Karpas-422 (cell line): Measurements from ENCODE around the gene TMCO4. TPM values are rescaled to one million over a fixed set of nuclear protein-coding genes. Genes with fewer than 3 reads are reported as not detected.
A peak's percentile ranks its signal among the peaks of the same experiment; 100 is the strongest.

ENCODE experiments used
- DNase-seq: peaks from one replicate; pipeline ENCODE4 v3.0.0-alpha.2; 2015
- H2AFZ ChIP-seq: fragments of 200-600 bp; sonication (generic); 2 replicates; pipeline ENCODE4 v1.6.1; 2014; ENCODE audit warnings: antibody characterized with exemption, low read length, mixed read lengths
- H3K27ac ChIP-seq: fragments of 200-600 bp; sonication (generic); 2 replicates; pipeline ENCODE4 v1.5.1; 2014; ENCODE audit warnings: mild to moderate bottlenecking, low read length, moderate library complexity
- H3K27me3 ChIP-seq: fragments of 200-600 bp; sonication (generic); 2 replicates; pipeline ENCODE4 v1.6.1; 2014; ENCODE audit warnings: low read length, mixed read lengths
- H3K36me3 ChIP-seq: fragments of 200-600 bp; sonication (generic); 2 replicates; pipeline ENCODE4 v1.6.1; 2014; ENCODE audit warnings: low read length, mixed read lengths; ENCODE audit not compliant: insufficient read depth
- H3K4me1 ChIP-seq: fragments of 200-600 bp; sonication (generic); 2 replicates; pipeline ENCODE4 v1.6.1; 2014; ENCODE audit warnings: mild to moderate bottlenecking, low read length, mixed read lengths
- H3K4me2 ChIP-seq: fragments of 200-600 bp; sonication (generic); 2 replicates; pipeline ENCODE4 v1.6.1; 2014; ENCODE audit warnings: low read length, low read depth, mild to moderate bottlenecking; ENCODE audit not compliant: poor library complexity, severe bottlenecking
- H3K4me3 ChIP-seq: fragments of 200-600 bp; sonication (generic); 2 replicates; pipeline ENCODE4 v1.5.1; 2014; ENCODE audit warnings: mild to moderate bottlenecking, antibody characterized with exemption, low read length, mixed read lengths
- H3K79me2 ChIP-seq: fragments of 200-600 bp; sonication (generic); 2 replicates; pipeline ENCODE4 v1.6.1; 2014; ENCODE audit warnings: mild to moderate bottlenecking, low read length, mixed read lengths
- H3K9ac ChIP-seq: fragments of 200-600 bp; sonication (generic); 2 replicates; pipeline ENCODE4 v1.6.0; 2014; ENCODE audit warnings: low read length
- H3K9me2 ChIP-seq: fragments of 200-600 bp; sonication (generic), shearing (Covaris generic); replicated peaks from 2 replicates; pipeline ENCODE4 v1.6.0; 2014; ENCODE audit warnings: mild to moderate bottlenecking, low read length, moderate library complexity; ENCODE audit not compliant: insufficient read depth
- H3K9me3 ChIP-seq: fragments of 300-700, 200-600 bp; sonication (generic); 2 replicates; pipeline ENCODE4 v1.6.1; 2014; ENCODE audit warnings: low read length, mixed read lengths
- H4K20me1 ChIP-seq: fragments of 200-600 bp; sonication (generic); 2 replicates; pipeline ENCODE4 v1.6.1; 2014; ENCODE audit warnings: mild to moderate bottlenecking, antibody characterized with exemption, low read length, low read depth; ENCODE audit not compliant: insufficient read depth
- total RNA-seq: library from RNA; depleted of rRNA; stranded (reverse); fragments of >200 nt; shearing (Covaris generic); gene quantifications from 2 replicates; pipeline ENCODE4 v1.2.3, GENCODE V29; 2014; ENCODE audit warnings: low replicate concordance

The TMCO4 gene
- total RNA-seq, 1 experiment from 2014 or later: 9.9 TPM

DNA sequence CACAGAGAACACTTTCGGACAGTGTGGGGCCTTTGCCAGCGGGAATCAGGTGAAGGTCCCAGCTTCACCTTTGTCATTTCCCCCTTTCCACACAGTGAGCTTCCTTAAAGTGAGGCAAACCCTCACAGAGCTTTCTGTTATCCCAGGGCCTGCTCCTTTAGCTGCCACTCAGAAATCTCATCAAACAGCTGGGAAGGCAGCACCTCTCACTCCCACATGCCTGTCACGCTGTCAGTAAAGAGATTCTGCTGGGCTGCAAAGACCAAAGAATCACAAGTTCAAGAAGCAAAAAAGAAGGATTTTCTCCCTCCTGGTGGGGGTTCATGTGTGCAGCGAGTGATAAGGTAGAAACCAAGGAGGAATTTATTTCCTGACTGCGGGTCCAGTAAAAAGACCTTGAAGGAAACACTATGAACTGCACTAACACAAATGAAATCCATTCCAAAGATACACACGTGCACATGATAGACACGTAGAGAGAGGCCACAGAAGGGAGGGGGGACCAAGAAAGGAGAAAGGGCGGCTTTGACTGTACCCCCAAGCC lies 91.1 kb downstream of the TMCO4 start:
- Histone ChIP-seq H3K27ac (no peak overlapping the region), H3K4me3 (no peak overlapping the region), H3K4me1 (peaks cover 17% of the 10 kb centered on the region), H2AFZ (no peak overlapping the region), H3K4me2 (no peak overlapping the region), H3K36me3 (no peaks in the 10 kb centered on the region), H3K9ac (no peak overlapping the region), H4K20me1 (no peaks in the 10 kb centered on the region), H3K79me2 (no peaks in the 10 kb centered on the region), H3K9me2 (no peaks in the 10 kb centered on the region), H3K27me3 (no peaks in the 10 kb centered on the region), H3K9me3 (no peaks in the 10 kb centered on the region)
- no peak for DNase-seq

DNA sequence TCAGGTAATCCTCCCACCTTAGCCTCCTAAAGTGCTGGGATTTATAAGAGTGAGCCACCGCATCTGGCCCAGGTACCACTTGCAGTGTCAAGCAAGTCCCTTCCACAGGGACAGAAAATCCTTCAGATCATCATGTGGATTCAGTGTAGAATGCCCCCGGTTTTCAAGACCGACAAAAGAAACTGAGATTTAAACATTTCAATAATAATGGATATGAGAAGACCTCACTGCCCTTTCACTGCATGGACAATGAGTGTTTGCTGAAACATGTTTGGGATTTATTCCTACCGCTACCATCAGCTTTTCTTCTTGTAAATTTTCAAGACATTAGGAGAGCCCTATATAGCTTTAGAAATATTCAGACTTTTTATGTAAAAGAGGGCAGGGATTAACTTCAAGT lies 93.6 kb downstream of the TMCO4 start:
- no peaks in the 10 kb centered on the region for H3K27me3 ChIP-seq
- no peak overlapping the region for H3K4me3 ChIP-seq
- no peaks in the 10 kb centered on the region for H4K20me1 ChIP-seq
- no peaks in the 10 kb centered on the region for H3K9me2 ChIP-seq
- no peak for DNase-seq
- peaks cover 12% of the 10 kb centered on the region for H3K4me1 ChIP-seq
- H2AFZ ChIP-seq: no peak overlapping the region
- no peak overlapping the region for H3K4me2 ChIP-seq
- no peaks in the 10 kb centered on the region for H3K36me3 ChIP-seq
- no peak overlapping the region for H3K27ac ChIP-seq
- H3K9ac ChIP-seq: no peak overlapping the region
- no peaks in the 10 kb centered on the region for H3K79me2 ChIP-seq
- H3K9me3 ChIP-seq: no peaks in the 10 kb centered on the region

DNA sequence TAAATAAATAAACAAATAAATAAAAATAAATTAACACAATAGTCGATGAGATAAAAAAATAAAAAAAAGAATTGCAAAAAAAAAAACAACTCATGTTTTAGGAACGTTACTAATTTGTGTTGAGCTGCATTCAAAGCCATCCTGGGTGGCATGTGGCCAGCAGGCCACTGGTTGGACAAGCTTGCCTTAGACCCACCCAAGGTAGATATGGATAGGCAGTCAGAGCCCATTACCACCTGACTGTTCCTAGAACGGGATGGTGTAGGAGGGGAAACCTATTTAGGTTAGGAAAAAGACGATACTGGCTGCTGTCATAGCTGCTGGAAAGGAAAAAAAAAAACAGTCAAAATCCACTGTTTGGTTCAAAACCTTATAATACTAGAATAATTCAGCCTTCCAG lies 94.3 kb downstream of the TMCO4 start:
- Histone ChIP-seq H3K9ac (no peak overlapping the region), H3K9me2 (no peaks in the 10 kb centered on the region), H3K4me1 (peaks cover 12% of the 10 kb centered on the region), H3K4me3 (no peak overlapping the region), H3K27me3 (no peaks in the 10 kb centered on the region), H4K20me1 (no peaks in the 10 kb centered on the region), H3K36me3 (no peaks in the 10 kb centered on the region), H3K27ac (no peak overlapping the region), H3K9me3 (no peaks in the 10 kb centered on the region), H2AFZ (no peak overlapping the region), H3K4me2 (no peak overlapping the region), H3K79me2 (no peaks in the 10 kb centered on the region)
- DNase-seq: no peak

DNA sequence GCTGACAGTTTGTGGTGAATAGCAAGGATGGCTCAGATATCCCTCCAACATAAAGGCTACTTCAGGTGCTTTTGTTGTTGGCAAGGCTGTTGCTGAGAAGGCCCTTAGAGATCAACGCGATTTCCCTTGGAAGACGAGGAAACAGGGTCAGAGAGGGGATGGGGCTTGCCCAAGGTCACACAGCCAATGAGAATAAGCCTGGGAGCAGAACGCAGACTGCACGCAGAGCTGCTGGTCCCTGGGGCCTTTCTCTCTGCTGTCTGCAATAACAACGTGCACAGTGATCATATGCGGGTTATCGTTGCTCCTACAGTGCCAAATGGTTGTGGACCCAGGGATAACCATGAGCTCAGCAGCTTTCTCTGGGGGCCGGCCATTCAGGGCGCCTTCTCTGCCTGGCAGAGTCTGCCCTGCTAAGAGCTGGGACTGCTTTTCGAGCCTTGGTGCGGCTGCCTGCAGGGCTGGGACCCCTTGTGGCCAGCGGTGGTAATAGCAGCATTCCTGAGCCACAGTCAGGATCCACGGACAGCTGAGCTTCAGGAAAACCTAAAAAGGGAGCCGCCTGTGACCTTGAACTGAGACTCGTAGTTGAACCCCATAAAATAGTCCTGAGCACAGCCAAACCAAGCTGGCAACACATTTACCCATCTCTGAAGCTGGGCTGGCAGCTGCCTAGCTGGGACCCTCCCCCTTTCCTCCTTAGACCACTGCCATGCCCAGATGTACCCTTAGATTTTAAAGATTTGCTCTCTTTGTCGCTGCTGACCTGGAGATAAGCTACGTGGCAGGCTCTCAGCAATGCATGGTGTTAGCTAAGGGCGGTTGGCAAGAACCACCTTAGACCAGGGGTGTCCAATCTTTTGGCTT lies 95.2 kb downstream of the TMCO4 start:
- DNase-seq: peak; percentile 80
- H3K27ac ChIP-seq: no peak overlapping the region
- H3K79me2 ChIP-seq: no peaks in the 10 kb centered on the region
- no peaks in the 10 kb centered on the region for H3K9me3 ChIP-seq
- H2AFZ ChIP-seq: peak overlapping the region; percentile 75
- peak overlapping the region; percentile 46 for H3K4me2 ChIP-seq
- H3K4me1 ChIP-seq: peaks cover 12% of the 10 kb centered on the region
- H3K4me3 ChIP-seq: no peak overlapping the region; the same call in 1 of the 2 replicates
- H3K36me3 ChIP-seq: no peaks in the 10 kb centered on the region
- no peaks in the 10 kb centered on the region for H3K27me3 ChIP-seq
- H4K20me1 ChIP-seq: no peaks in the 10 kb centered on the region
- H3K9ac ChIP-seq: peak overlapping the region; percentile 22; the same call in 1 of the 2 replicates
- H3K9me2 ChIP-seq: no peaks in the 10 kb centered on the region

DNA sequence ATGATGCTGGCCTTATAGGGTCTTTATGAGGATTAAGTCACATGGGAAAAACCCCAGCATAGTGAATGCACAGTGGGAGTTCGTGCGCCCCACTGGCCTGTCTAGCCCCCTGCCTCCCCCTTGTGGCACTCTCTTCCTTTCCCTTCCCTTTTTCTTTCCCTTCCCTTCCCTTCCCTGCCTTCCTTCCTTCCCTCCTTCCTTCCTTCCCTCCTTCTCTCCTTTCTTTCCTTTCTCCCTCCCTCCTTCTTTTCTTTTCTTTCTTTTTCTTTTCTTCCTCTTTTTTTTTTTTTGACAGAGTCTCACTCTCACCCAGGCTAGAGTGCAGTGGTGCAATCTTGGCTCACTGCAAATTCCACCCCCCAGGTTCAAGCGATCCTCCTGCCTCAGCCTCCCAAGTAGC lies 96.4 kb downstream of the TMCO4 start:
- H4K20me1 ChIP-seq: no peaks in the 10 kb centered on the region
- H3K79me2 ChIP-seq: no peaks in the 10 kb centered on the region

DNA sequence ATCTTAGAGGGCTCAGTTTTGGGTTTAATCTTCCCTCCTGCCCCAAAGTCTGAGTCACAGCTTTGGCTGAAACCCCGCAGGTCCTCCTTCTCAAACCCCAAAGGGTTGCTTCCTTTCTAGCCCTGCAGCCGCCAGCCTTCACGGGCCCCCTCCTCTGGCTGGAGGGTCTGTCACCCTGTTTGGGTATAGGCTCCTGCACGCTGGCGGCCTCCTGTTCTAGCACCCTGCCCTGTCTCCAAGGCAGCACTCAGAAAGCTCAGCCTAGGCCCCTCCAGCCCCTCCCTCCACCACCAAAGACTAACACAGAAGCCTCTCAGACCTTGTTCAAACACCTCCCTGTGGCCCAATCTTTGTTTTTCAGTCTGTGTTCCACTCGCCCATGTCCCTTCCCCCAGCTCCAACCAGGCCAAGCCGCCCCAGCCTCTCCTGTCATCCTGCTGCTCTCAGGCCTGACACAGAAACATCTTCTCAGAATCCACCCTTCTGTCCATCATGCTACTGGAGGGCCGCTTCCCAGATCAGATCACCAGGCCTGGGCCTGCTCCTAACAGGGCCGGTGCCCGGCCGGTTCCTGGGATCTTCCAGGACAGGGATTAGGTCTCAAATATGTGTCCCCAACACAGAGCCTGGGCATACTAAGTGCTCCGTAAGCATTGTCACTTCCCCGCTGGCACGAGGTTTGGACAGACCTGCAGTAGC lies 99.5 kb downstream of the TMCO4 start:
- no peak for DNase-seq
- H3K9me3 ChIP-seq: no peaks in the 10 kb centered on the region
- no peak overlapping the region for H3K9ac ChIP-seq
- no peak overlapping the region for H3K27ac ChIP-seq
- no peaks in the 10 kb centered on the region for H3K27me3 ChIP-seq
- H3K9me2 ChIP-seq: no peaks in the 10 kb centered on the region
- no peak overlapping the region for H3K4me2 ChIP-seq
- peaks cover 13% of the 10 kb centered on the region for H3K4me1 ChIP-seq
- H3K4me3 ChIP-seq: no peak overlapping the region
- H4K20me1 ChIP-seq: no peaks in the 10 kb centered on the region
- H2AFZ ChIP-seq: no peak overlapping the region
- H3K79me2 ChIP-seq: no peaks in the 10 kb centered on the region
- no peaks in the 10 kb centered on the region for H3K36me3 ChIP-seq

More for the DNA sequence above, 96.4 kb downstream of the TMCO4 start:
- Histone ChIP-seq H3K9me3 (no peaks in the 10 kb centered on the region), H3K36me3 (no peaks in the 10 kb centered on the region), H3K4me2 (no peak overlapping the region), H3K4me3 (no peak overlapping the region), H3K4me1 (peaks cover 15% of the 10 kb centered on the region), H3K27me3 (no peaks in the 10 kb centered on the region), H3K9ac (no peak overlapping the region), H2AFZ (no peak overlapping the region), H3K9me2 (no peaks in the 10 kb centered on the region), H3K27ac (no peak overlapping the region)
- DNase-seq: no peak

DNA sequence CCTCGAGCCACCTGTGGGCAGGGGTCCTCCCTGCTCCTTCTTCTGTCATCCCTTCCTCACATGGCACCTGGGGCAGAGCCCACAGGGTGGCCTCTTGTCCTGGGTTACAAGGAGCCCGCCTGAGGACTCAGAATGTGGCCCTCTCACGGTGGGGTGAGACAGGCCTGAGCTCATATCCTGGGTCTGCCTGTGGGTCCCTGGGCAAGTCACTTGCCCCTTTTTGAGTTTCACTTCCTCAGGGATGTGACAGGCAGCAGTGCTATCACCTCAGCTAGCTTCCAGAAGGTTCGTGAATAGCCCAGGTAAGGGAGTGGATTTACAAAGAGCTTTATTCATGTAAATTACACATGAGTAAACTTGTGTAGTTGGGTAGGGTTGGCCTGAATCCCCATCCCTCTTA lies 101.5 kb downstream of the TMCO4 start:
- H3K4me2 ChIP-seq: no peak overlapping the region
- H3K79me2 ChIP-seq: no peaks in the 10 kb centered on the region
- no peaks in the 10 kb centered on the region for H3K27me3 ChIP-seq
- no peak overlapping the region for H3K4me3 ChIP-seq
- no peak overlapping the region for H3K27ac ChIP-seq
- H3K9ac ChIP-seq: peak overlapping the region; percentile 36
- H3K9me2 ChIP-seq: no peaks in the 10 kb centered on the region
- DNase-seq: peak; percentile 71
- no peaks in the 10 kb centered on the region for H3K36me3 ChIP-seq
- no peak overlapping the region for H2AFZ ChIP-seq
- peaks cover 8% of the 10 kb centered on the region for H3K4me1 ChIP-seq
- no peaks in the 10 kb centered on the region for H3K9me3 ChIP-seq
- H4K20me1 ChIP-seq: no peaks in the 10 kb centered on the region

DNA sequence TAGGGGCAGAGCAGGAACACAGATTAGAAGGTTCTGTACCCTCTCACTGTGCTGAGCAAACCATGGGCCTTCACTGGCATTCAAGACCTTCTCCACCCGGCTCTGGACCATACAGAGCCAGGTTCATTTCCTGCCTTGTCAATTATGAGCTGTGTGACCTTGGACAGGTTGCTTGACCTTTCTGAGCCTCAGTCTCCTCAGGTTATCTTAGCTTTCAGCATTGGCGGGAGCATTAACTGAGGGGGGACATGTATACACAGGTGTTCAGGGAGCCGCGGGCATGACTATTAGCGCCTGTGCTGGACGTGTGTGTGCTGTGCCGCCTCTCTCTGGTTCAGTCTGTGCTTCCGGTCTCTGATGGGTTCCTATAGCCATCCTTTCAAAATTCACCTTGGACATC lies 102.9 kb downstream of the TMCO4 start:
- Histone ChIP-seq H3K4me3 (no peak overlapping the region), H3K9me2 (no peaks in the 10 kb centered on the region), H3K36me3 (no peaks in the 10 kb centered on the region), H3K27ac (no peak overlapping the region), H3K4me1 (peaks cover 8% of the 10 kb centered on the region), H4K20me1 (no peaks in the 10 kb centered on the region), H3K9ac (no peak overlapping the region), H3K79me2 (no peaks in the 10 kb centered on the region), H3K9me3 (no peaks in the 10 kb centered on the region), H2AFZ (no peak overlapping the region), H3K27me3 (no peaks in the 10 kb centered on the region), H3K4me2 (no peak overlapping the region)
- no peak for DNase-seq
